Putamen (tissue), 1 donor: ENCODE results near the gene OPCML.

ENCODE experiments used
- DNase-seq: peaks from one replicate; pipeline ENCODE4 v3.0.0-alpha.2; 2016; ENCODE audit warnings: low spot score

The OPCML gene

DNA sequence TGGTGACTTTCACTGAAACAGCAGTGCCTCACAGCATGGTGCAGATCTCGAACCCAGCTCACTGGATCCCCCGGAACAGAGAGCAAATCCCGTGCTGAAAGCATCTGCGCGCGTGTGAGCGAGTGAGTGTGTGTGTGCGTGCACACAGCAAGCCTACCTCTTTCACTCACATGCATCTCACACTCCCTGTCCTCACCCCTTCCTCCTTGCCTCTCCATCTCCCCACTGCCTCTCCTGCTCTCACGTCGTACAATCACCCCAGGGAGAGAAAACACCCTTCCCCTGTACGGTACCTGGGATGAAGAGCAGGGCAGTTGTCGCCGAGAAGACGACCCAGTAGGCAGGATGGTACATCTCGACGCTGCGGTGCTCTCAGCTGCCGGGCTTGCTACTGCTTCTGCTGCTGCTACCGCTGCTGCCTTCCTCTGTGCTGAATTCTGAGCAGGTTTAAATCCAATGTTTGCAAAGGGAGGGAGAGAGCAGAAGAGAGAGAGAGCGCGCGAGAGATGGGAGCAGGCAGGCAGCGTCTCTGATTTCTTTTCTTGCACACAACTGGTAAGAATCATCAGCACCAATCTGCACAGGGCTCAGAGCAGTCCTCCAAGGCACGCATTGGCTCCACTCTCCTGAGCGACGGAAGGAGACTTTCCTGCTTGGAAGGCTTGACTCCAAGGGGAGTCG, at the start of gene OPCML:
Gene OPCML (minus strand): TSS at position 531 of the 681 bp plus-strand sequence.
- DNase-seq = peak; percentile 58

GRCh38 chr11:133581091-133581490, 48.8 kb upstream of the OPCML start:
- DNase-seq = no peak

- DNase-seq = no peak
These were observed 47.1 kb upstream of the OPCML start for GRCh38 chr11:133579165-133580031.

GRCh38 chr11:133577403-133577802, 45.1 kb upstream of the OPCML start:
- no peak for DNase-seq

GRCh38 chr11:133576351-133576750, 44.0 kb upstream of the OPCML start:
- DNase-seq = no peak

- DNase-seq = no peak
These were observed 40.8 kb upstream of the OPCML start for GRCh38 chr11:133573081-133573480.

- no peak for DNase-seq
These were observed 38.1 kb upstream of the OPCML start for GRCh38 chr11:133570376-133570775.

DNA sequence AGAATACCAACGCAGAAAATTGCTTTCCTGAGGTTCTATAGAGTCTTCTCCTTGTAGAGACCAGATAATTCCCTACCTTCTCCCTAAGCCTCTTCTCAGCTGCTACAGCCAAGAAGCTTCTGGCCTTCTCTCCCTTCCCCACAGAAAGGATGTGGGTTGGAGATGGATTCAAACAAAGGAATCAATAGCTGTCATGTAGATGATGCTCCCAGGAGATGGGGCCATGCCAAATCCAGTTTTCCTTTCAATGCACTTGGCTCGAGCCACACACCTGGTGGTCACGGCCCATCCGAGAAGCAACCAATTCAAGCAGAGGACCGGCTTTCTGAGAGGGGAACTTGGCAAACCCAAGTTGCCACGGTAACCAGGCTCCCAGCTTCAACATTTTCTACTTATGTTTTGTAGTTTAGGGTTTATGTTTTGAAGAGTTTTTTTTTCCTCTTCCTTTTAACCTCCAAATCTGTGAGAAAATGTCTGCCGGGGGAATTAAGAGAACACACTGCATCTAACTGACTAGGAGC, 31.3 kb upstream of the OPCML start:
- no peak for DNase-seq

DNA sequence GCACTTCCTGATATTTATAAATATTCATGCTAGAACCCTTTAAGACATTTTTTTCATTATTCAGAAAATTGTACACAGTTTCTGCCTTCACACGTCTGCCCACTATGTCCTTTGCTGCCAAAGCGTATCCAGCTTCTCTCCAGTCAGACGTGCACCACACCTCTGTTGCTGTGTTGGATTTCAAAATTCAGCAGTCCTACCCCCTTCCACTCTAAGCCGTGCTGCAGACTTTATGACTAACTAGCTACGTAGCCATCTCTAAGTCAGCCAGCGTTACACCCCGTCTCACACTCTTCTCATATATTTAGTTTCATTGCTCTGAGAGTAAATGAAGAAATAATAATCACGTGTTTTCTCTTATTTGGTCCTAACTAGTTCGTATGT, 28.2 kb upstream of the OPCML start:
- no peak for DNase-seq

GRCh38 chr11:133559833-133560471, 27.7 kb upstream of the OPCML start:
- DNase-seq = no peak

DNA sequence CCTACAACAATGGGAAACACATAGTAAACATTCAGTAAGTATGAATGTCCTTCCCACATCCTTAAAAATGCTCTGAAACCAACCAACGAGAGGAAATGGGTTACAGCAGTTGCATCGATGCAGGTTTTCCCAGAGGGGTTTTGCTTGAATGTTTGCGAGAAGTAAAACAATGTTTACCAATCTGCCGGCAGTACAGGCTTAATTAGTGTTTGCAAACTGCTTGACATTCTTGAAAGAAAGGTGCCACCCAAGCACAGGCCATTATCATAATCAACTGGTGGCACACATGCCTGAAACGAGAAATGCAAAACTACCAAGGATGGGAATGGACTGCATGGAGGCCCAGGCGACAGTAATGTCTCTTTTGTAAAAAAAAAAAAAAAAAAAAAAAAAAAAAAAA, 27.1 kb upstream of the OPCML start:
- DNase-seq = no peak

DNA sequence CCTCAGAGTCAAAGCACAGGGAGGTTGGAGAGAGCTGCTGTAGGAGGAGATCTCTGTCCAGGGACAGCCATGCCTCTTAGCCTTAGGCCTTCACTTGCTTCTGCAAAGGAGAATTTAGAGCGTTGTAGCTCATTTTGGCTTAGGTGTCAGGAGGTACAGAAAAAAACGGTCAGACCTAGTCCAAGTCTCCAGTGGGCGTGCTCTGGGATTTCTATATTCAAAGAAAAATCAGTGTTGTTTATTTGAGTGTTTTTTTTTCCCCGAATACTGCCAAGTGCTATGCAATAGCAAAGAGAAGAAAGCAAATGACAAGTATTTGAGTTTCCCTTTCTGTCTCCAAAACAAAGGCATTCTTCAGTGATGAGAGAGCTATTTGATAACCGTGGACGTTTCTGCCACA, 22.7 kb upstream of the OPCML start:
- no peak for DNase-seq

DNA sequence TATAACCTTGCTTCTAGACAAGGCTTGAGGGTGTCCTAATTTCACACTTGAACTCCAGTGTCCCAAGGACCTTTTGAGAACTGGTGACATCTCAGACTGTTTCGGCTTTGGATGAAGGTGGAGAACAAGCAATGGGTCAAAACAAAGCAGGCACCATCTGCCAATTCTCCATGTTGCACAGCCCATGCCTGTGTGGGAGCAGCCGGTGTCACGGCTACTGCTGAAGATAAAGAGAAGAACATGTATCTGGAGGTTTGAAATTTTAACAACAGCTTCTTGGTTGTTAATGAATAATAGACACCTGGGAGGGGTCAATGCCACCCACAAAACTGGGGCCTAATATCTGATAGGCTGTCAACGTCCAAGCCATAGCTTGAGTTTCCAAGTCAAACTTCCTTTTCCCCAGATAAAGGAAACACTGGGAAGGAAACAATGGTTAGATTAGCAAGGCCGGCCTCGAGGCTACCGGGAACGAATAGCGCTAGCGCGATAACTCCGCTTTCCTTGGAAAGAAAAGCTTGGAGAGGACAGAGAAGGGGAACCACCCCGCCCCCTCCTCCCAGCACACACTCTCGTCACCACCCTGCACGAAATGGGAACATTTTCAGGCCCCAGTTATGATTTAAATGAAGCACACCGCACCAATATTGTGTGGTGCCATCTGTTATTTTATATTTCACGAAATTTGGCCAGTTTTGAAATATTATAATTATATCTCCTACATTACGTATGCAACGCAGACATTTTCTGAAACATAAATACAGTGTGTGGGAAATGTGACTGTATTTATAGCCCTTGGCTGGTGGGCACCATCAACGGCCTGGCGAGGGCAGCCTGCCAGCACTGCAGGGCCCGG, 21.8 kb upstream of the OPCML start:
- DNase-seq = no peak

DNA sequence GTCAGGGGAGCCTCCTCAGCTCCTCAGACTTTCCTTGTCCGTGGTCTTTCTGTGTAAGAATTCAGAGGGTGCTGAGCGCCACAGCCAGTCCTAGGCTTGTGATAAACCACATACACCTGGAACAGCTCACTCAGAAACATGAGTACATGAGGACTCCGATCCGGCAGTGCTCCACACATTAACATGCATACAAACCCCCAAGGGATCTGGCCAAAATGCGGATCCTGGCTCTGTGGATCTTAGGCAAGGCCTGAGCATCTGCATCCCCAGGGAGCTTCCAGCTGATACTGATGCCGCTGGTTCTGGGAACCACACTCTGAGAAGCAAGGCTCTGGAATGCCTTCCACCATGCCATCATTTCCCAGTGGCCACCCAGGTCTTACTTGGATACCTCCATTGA, 20.6 kb upstream of the OPCML start:
- DNase-seq = no peak

- no peak for DNase-seq
These were observed 18.8 kb upstream of the OPCML start for GRCh38 chr11:133551064-133551463.

DNA sequence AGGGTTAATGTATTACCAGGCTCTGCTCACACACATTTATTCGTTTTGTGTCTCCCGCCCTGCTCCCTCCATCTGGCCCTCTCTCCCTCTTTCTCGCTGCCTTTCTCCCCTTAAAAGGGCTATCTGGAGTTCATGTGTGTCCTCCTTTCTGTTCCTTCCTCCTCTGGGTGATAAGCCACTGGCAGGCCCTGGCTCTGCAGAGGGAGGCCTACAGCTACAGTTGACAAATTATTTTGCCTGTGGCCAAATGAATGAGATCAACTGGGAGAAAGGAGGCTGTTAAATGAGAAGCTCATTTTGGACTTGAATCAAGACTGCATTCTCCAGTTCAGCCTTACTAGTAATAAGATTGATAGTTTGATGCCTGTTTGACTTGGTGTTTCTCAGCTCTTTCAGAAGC, 17.5 kb upstream of the OPCML start:
- DNase-seq = no peak

GRCh38 chr11:133548641-133549040, 16.3 kb upstream of the OPCML start:
- DNase-seq = no peak

DNA sequence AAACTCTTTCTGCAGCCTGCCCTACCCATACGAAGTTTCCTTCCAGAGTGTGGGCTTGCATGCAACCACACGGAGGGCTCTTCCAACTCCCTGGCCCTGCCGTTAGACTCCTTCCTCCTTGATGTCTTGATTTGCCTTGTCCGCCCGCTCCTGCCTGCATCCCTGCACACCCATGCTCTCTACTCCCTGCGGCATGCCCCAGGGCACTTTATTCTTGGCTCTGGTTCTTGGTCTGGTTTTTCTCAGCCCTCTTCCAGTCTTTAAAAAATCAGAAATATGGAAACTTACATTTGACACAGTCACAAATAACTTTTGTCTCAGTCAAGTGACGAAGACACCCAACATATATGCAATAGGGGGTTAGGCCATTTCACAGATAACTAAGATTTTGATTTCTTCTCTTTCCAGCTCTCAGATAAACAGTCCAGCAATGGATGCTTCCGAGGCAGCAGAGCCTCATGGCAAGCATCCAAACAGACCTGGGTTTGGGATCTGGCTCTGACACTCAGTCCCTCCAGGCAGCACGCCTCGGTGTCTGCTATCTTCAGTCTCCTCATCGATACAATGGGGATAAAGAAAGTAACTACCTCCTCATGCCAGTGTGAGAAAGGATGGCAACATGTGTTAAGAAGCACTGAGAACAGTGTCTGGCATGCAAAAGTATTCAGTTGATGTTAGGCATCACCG, 15.7 kb upstream of the OPCML start:
- DNase-seq = no peak

GRCh38 chr11:133545199-133545803, 13.0 kb upstream of the OPCML start:
- DNase-seq = no peak

GRCh38 chr11:133541720-133542095, 9.4 kb upstream of the OPCML start:
- no peak for DNase-seq
